NCI-H2107 treated with DMSO at 0.1 percent for 48 hours (cell line): Measurements from ENCODE around the gene TCEA2.
"Not testable (repeated sequence)": the region's sequence is repeated elsewhere in the genome, so short reads cannot be mapped to it uniquely, and the experiment has no call there.

Source experiments
- DNase-seq: peaks from one replicate; lab custom pipeline; 2025; ENCODE audit not compliant: unreplicated experiment; lab: John Stamatoyannopoulos, UW

TCEA2 gene

GRCh38 chr20:64077094-64077493 is 14.1 kb downstream of the TCEA2 start:
- no peak for DNase-seq

- DNase-seq = no peak
Observed at GRCh38 chr20:64077541-64077875, 14.5 kb downstream of the TCEA2 start.

GRCh38 chr20:64077876-64078551 is 15.0 kb downstream of the TCEA2 start:
- no peak for DNase-seq

GRCh38 chr20:64078934-64079272 is 15.9 kb downstream of the TCEA2 start:
- DNase-seq = no peak

- no peak for DNase-seq
Observed at GRCh38 chr20:64079273-64080012, 16.4 kb downstream of the TCEA2 start, which contains the start of gene RGS19. TSS of gene RGS19 (minus strand) at chr20:64079518. CDS start at chr20:64076886, 2,632 bp downstream.

GRCh38 chr20:64080013-64080812 is 17.2 kb downstream of the TCEA2 start, which contains the start of gene OPRL1:
TSS of gene OPRL1 (plus strand) at chr20:64080082. CDS start at chr20:64092721, 12,639 bp downstream.
- no peak for DNase-seq

- no peak for DNase-seq
Observed at GRCh38 chr20:64080813-64081623, 18.0 kb downstream of the TCEA2 start.

- DNase-seq = no peak
Observed at GRCh38 chr20:64081624-64081964, 18.6 kb downstream of the TCEA2 start.

GRCh38 chr20:64082126-64082731 is 19.2 kb downstream of the TCEA2 start:
- DNase-seq = no peak

- no peak for DNase-seq
Observed at GRCh38 chr20:64082820-64083377, 19.9 kb downstream of the TCEA2 start.

GRCh38 chr20:64083378-64083803 is 20.4 kb downstream of the TCEA2 start:
- peak; percentile 45 for DNase-seq

- no peak for DNase-seq
Observed at GRCh38 chr20:64083804-64084684, 21.0 kb downstream of the TCEA2 start, which contains the start of gene LKAAEAR1. TSS of gene LKAAEAR1 (minus strand) at chr20:64084398. CDS start at chr20:64084219, 179 bp downstream.

GRCh38 chr20:64084685-64085152 is 21.7 kb downstream of the TCEA2 start:
- DNase-seq = no peak

GRCh38 chr20:64086801-64087200 is 23.8 kb downstream of the TCEA2 start:
- DNase-seq = no peak

- DNase-seq = not testable (repeated sequence)
Observed at GRCh38 chr20:64087226-64087825, 24.3 kb downstream of the TCEA2 start.

GRCh38 chr20:64088586-64088985 is 25.6 kb downstream of the TCEA2 start:
- DNase-seq = not testable (repeated sequence)

GRCh38 chr20:64090165-64090564 is 27.2 kb downstream of the TCEA2 start:
- DNase-seq = no peak

- DNase-seq = no peak
Observed at GRCh38 chr20:64091340-64091739, 28.3 kb downstream of the TCEA2 start.

GRCh38 chr20:64091770-64092169 is 28.8 kb downstream of the TCEA2 start:
- no peak for DNase-seq
